AG10803 (cell line): ENCODE measurements around the gene GH2.

Experiments used
- DNase-seq: peaks from one replicate; pipeline ENCODE4 v3.0.0; 2010; ENCODE audit warnings: low read depth
- H3K4me3 ChIP-seq: 2 replicates; pipeline ENCODE4 v1.5.1; 2011; ENCODE audit warnings: mild to moderate bottlenecking, low read length, control low read depth
- CTCF ChIP-seq: conservative IDR thresholded peaks from 2 replicates; pipeline ENCODE4 v1.5.1; 2011; ENCODE audit warnings: mild to moderate bottlenecking, low read length, control low read depth, inconsistent platforms

The GH2 gene

GRCh38 chr17:63841350-63842172 lies 40.2 kb downstream of the GH2 start:
- no peak for TF ChIP-seq CTCF
- H3K4me3 ChIP-seq = peak overlapping the region; percentile 85
- peak; percentile 43 for DNase-seq

- H3K4me3 ChIP-seq = peak overlapping the region; percentile 85
- DNase-seq = peak; percentile 83
- no peak for TF ChIP-seq CTCF
Observed at GRCh38 chr17:63840591-63841349, 41.0 kb downstream of the GH2 start.

DNA sequence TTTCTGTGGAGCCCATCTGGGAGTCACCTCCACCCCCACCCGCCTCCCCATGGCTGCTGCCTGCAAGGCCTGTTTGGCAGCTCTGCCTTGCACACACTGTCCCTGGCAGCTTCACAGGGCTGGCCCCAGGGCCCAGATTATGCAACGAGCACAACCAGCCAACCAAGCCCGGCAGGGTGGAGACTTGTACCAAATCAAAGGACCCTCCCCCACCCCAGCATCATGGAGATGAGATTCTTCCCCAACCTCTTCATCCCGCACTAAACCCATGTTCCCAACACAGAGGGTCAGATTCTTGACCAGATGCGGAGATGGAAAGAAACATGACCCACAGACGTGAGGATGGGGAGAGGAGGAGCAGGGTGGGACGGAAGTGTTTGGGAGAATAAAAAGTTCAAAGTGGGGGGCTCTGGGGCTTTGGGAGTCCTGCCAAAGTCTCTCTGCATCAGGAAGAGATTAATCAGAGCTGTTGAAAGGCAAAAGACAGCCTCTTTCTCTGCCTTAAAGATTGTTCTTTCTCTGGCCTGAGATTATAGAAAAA lies 43.0 kb downstream of the GH2 start:
- TF ChIP-seq CTCF = no peak

GRCh38 chr17:63837962-63838600 lies 43.7 kb downstream of the GH2 start:
- no peak for TF ChIP-seq CTCF
- no peak for DNase-seq
- H3K4me3 ChIP-seq = no peak overlapping the region; the same call in 1 of the 2 replicates

More for the DNA sequence above, 43.0 kb downstream of the GH2 start:
- DNase-seq = peak; percentile 93
- peak overlapping the region; percentile 12 for H3K4me3 ChIP-seq

DNA sequence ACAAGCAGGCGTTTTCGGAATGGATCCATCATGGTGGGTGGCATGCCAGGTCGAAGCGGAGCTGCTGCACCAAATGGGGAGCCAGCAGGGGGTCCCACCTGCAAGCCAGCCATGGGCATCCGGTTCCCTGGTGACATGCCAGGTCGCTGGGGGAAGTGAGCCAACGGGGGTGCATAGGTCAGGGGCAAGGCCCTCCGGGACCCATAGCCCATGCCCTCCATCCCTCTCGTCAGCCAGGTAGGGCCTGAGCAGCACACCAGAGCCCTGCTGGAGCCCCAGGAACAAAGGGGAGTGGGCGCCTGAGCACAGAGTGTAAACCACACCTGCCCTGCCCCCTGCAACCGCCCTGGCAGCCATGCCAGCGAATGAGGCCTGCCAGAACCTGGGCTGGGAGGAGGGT lies 44.3 kb downstream of the GH2 start:
- no peak for DNase-seq
- no peak for TF ChIP-seq CTCF

DNA sequence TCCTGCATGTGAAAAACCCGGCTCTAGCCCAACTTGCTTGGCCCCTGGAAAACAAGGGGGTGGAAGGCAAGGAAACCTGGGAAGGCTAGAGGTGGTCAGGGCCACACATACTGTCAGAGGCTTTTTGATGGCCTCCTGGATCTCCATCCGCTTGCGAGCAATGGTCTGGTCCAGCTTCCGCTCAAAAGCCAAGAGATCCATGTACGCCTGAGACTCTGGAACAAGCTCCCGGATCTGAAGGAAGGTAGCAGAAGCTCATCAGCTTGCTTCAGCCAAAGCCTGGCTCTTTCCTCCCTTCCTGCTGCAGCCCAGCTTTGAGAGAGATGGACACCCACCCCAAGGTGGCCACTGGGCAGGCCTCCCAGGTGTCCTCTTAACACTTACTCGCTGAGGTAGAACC lies 44.9 kb downstream of the GH2 start:
- TF ChIP-seq CTCF = no peak
- DNase-seq = no peak
- H3K4me3 ChIP-seq = no peak overlapping the region

More for the DNA sequence above, 44.3 kb downstream of the GH2 start:
- no peak overlapping the region for H3K4me3 ChIP-seq
